ENCODE results near the gene PRKN.

Gene PRKN

DNA sequence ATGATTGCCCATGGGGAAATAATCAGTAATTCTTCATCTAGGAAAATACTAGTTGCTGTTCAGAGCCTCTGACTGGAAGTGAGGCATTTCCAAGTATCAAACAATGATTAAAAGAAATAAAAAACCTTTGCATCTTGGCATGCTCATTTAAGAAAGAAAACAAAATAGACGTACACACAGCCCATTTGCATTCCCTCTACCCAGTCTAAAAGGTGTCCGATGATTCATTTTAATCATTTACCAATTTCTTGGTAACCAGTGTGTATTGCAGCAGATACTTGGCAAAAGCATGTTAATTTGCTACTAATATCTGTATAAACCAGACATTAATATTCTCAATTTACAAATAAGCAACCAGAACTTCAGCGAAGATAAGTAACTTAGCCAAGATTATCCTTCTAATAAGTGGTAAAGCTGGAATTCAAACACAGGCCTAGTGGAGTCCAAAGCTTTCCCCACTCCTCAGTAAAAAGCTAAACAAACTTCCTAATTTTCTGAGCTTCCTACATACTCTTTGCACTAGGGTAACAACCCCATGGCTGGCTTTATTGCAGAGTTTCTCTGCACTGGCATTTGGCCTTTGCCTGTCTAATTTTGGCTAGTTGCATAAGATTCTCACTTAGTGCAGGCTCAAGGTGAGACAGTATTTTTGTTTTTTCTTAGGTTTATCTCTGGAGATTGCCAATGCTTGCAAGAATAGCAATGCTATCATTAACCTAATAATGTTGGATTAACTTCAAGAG, 338.1 kb downstream of the PRKN start:
- in situ Hi-C loops (cut with MboI; ENCODE audit: low sequenced_read_pairs), result no loop called here

DNA sequence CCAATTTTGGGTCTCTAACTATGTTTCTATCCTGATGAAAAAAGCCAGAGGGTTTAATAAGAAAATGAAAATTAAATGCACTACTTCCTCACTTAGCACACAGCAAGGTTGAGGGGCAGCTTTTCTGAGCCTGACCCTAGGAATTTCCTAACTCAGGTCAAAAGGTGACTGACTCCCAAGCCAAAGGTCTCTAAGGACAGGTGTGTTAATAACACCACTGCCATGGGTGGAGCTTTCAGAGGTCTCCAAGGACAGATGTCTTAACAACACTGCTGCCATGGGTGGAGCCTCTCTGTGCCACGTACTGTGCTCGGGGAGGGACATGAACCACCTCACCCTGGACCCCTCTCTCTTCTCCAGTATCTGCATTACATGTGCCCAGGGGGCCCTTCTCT, 339.2 kb downstream of the PRKN start:
- in situ Hi-C loops (cut with MboI; ENCODE audit: low sequenced_read_pairs), result no loop called here

DNA sequence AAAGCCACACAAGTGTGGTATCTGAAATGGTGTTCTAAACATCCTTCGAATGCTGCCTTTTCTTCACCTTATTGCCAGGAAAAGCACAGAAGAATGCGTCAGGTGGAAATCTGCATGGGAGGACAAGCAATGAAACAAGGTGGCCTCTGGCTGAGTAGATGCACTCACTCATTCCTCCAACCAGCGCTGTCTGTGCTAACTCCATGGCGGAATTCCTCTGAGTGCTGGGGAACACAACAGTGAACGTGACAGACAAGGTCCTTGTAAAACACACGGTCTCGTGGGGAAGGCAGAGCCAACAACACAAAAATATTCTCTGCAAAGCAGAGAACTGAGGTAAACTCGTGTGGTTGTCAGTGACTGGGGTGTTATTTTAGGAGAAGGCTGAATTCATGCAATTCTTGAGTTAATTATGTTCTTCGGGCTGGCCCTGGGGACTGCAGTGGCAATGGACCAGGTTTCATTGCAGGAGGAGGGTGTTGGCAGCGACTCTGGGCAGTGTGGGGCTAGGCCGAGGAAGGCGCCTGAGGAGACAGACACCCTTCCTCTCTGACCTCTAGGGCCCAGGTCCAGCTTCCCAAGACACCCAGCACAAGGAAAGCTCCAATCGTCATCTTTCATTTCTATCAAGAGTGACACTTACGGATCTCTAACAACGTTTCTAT, 339.7 kb downstream of the PRKN start:
- in situ Hi-C loops (cut with MboI; ENCODE audit: low sequenced_read_pairs), result no loop called here

DNA sequence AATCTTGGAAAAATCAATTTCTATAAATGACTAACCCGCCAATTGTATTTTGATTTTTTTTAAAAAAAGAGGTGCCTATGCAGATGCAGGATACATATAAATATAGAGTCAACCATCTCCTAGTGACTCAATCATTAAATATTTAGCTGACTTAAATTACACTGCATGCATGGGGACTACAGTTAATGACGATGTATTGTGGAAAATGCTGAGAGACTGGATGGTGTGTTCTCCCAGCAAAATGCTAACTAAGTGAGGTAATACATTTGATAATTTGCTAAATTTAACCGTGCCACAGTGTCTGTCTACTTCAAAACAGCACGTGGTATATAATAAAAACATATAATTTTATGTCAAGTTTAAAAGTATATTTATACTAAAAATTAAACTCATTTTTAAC, 341.6 kb downstream of the PRKN start:
- in situ Hi-C loops (cut with MboI; ENCODE audit: low sequenced_read_pairs), result no loop called here

- in situ Hi-C loops (cut with MboI; ENCODE audit: low sequenced_read_pairs), result no loop called here
Observed at GRCh38 chr6:162379757-162380409, 347.7 kb downstream of the PRKN start.

- in situ Hi-C loops (cut with MboI; ENCODE audit: low sequenced_read_pairs), result no loop called here
Observed at GRCh38 chr6:162377735-162378134, 349.8 kb downstream of the PRKN start.

DNA sequence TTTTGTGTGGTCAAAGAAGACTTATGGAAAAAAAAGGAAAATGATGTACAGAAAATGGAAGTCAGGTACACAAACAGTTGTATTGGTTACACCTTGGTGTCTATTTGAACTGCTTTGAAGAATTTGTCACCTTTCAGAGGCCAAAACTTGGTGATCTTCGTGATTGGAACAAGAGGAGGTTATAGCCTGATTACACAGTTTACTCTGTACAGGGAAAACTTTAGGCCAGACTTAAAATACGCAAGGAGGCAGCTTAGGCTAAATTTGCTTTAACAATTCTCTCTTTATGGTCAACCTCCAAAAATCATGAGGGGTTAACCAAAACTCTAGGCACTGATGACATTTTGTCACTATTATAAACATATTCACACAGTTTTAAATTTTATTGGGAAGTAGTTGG, 353.7 kb downstream of the PRKN start:
- in situ Hi-C loops (cut with MboI; ENCODE audit: low sequenced_read_pairs), result no loop called here

DNA sequence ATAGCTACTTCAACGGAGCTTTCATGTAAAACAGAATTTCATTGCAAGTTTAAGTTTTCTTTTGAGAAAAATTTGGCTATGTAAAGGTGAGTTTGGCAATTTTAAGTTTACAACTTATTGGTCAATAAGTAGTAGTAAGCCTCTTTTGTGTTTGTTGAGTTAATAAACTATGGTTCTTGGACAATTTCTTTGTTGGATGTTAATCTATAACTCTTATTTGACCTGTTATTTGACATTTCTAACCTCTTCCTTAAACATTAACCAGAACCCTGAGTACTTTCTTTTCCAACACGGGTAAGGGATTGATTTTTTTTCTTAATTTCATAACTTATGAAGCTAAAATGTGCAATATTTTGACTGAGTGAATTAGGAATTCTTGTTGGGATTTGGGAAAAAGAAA, 354.4 kb downstream of the PRKN start:
- in situ Hi-C loops (cut with MboI; ENCODE audit: low sequenced_read_pairs), result no loop called here

- in situ Hi-C loops (cut with MboI; ENCODE audit: low sequenced_read_pairs), result no loop called here
Observed at GRCh38 chr6:162372106-162372505, 355.5 kb downstream of the PRKN start.

DNA sequence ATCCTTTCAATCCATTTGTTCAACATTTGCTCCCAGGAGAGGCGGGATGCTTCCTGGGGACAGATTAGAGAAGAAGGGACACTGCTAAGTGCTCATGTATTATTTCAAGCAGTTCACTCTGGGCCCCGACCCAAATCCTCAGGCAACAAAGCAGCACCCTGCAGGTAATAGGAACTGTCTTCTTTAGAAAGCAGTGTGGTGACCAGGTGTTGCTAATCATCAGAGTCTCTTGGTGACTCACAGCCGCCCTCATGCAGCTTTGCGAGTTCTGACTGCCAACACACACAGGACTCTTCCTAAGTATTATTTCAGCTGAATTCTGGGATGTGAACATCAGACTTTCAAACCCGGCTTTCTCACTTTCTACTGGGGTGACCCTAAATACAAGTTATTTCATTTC, 356.4 kb downstream of the PRKN start:
- in situ Hi-C loops (cut with MboI; ENCODE audit: low sequenced_read_pairs), result no loop called here

DNA sequence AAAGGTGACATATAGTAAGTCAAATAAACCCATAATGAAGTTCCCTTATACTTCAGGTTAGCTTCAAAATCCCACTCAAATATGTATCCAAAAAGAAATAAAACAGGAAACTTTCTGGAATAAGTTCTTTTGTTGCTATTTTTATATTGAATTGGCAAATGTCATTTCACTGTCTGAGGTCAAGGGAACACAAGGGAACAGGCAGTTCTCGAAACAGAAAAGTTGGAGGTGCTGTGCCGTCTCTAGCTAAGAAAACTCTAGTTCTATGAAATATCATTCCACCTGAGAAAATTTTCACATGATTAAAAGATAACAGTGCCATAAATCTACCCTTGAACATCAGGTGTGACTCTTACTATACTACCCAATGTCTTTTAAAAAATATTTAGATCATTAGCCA, 358.5 kb downstream of the PRKN start:
- in situ Hi-C loops (cut with MboI; ENCODE audit: low sequenced_read_pairs), result no loop called here

DNA sequence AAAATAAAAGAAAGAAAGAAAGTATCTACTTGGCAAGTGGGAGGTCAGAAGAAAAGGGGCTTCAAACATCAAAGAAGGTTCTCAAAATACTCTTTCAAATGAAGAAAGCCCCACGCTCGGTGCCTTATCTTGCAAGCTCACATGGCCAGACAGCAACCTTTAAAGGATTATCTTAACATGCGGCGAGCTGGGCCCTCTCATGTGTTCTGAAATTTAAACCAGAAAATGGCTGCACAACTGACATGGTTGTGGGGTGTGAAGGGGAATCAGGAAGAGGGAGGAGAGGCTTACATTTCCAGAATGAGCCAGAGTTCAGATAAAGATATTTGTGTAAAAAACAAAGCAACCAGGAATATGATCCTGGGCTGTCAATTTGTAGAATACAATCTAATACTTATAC, 363.1 kb downstream of the PRKN start:
- in situ Hi-C loops (cut with MboI; ENCODE audit: low sequenced_read_pairs), result no loop called here

DNA sequence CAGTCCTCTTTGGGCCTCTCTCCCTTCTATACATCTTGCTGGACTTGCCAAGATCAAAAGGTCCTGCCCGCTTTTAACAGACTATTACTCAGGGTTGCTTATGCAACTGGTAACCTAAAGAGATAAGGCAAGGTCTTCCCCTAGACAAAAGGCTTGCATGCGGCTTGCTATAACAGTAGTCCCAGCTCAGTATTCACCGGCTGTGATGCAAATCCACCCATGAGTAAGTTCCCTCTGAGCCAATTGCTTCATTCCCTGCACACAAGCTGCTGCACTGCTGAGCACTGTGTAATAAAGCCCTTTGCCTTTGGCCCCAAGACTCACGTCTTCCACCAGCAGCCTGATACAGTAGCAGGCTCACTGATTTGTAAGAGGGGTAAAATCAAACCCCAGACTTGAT, 363.8 kb downstream of the PRKN start:
- in situ Hi-C loops (cut with MboI; ENCODE audit: low sequenced_read_pairs), result no loop called here

DNA sequence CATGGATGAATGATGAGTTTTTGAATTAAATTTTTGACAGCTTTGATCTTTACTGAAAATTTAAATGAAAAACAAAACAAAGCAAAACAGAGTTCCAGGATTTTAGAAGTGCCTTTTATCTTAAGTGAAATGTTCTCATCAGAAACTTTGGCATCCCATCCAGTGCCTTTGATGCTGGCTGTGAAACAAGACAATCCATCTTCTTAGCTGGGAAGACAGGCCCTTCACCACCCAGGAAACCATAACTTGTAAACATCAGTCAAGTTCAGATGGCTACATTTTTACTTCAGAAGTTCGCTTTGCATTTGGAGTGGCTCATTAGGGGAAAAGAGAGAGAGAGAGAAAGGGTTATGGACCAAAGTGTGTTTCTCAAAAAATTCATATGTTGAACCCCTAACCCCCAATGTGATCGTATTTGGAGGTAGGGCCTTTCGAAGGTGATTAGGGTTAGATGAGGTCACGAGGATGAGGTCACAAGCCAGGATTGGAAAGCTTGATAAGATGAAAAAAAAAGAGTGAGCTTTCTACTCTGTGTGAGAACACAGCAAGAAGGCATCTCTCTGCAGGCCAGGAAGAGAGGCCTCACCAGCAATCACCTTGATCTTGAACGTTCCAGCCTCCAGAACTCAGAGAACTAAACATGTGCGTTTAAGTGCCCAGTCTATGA, 366.5 kb downstream of the PRKN start:
- in situ Hi-C loops (cut with MboI; ENCODE audit: low sequenced_read_pairs), result no loop called here

DNA sequence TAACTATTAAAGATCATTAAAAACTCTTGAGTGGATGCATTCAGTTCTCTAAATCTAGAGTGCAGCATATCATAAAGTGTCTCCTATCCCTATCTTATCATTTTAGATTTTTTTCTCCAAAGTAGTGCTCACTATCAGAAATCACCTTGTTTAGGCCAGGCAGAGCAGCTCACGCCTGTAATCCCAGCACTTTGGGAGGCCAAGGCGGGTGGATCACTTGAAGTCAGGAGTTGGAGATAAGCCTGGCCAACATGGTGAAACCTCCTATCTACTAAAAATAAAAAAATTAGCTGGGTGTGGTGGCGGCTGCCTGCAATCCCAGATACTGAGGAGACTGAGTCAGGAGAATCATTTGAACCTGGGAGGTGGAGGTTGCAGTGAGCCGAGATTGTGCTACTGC, 368.9 kb downstream of the PRKN start:
- in situ Hi-C loops (cut with MboI; ENCODE audit: low sequenced_read_pairs), result no loop called here

GRCh38 chr6:162345051-162345511, 382.5 kb downstream of the PRKN start:
- in situ Hi-C loops (cut with MboI; ENCODE audit: low sequenced_read_pairs), result no loop called here

GRCh38 chr6:162344646-162345010, 382.9 kb downstream of the PRKN start:
- in situ Hi-C loops (cut with MboI; ENCODE audit: low sequenced_read_pairs), result no loop called here

DNA sequence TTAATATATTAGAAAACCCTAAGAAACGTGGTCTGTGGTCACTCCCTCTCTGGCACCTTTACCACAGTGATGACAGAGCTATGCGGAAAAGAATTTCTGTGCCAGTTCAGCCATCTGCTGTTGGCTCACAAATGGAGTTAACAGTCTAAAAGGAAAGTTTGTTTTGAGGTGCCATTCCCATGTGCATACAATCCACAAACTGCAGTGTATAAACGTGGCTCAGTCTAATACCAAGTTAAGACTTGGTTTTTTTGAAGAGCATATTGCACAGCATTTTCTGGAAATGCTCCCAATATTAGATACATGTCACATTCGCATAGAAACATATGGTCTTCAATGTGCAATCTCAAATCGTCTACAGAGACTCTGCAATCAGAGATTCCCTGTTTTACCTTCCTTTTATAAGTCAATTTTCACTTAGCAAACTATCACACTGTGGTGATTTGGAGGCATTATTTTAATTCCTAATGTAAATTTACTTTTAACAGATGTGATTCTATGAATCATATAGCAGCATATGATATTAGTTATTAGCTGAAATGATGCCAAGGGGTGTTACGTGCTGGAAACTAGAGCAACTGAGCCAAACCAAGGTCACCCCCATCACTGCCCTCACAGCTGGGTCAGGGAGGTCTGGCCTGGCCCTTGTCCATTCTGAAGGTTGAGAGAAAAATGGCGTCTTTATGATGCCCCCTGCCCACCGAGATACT, 383.5 kb downstream of the PRKN start:
- in situ Hi-C loops (cut with MboI; ENCODE audit: low sequenced_read_pairs), result no loop called here

GRCh38 chr6:162343198-162343935, 384.2 kb downstream of the PRKN start:
- in situ Hi-C loops (cut with MboI; ENCODE audit: low sequenced_read_pairs), result no loop called here

GRCh38 chr6:162337412-162337811, 390.2 kb downstream of the PRKN start:
- in situ Hi-C loops (cut with MboI; ENCODE audit: low sequenced_read_pairs), result no loop called here

All from HL-60/S4 treated with retinoic acid at 250 ng/mL for 4 days and 3 days (cell line).